Activated CD4-positive, alpha-beta T cell treated with anti-CD3 and anti-CD28 coated beads, Interleukin-2, amount 50 U/mL, for 1 hour (primary cell): ENCODE data around the gene TNIK.

Source experiments
- DNase-seq: peaks from one replicate; pipeline ENCODE4 v3.0.0-alpha.2; 2020

The TNIK gene

DNA sequence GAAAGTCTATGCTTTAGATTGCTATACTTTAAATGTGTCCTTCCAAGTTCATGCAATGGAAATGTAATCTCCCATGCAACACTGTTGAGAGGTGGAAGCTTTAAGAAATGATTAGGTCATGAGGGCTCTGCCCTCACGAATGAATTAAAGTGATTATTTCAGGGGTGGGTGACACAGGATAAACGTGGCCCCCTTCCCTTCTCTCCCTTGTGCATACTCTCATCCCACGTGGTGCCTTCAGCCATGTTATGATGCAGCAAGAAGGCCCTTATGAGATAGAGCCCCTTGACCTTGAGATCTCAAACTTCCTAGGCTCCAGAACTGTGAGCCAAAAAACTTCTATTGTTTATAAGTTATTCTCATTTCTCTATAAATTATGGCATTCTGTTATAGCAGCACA, 183.3 kb downstream of the TNIK start:
- no peak for DNase-seq

DNA sequence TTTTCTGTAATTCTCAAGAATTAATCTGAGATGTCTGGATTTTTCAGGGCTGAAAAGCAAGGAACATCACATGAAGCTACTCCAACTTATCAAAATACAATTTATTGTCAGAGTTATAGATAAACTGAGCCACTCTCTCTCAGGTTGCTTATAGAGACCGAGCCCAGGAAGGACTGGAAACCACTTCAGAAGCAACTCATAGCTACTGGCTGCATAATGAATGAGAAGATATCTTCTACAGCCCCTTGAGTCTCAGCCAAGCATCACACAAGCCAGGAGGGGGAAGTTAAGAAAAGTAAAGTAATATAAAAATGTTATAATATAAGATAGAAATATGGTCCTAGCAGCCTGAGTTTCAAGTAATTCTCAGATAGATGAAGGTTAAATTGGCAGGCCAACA, 186.0 kb downstream of the TNIK start:
- DNase-seq = no peak

DNA sequence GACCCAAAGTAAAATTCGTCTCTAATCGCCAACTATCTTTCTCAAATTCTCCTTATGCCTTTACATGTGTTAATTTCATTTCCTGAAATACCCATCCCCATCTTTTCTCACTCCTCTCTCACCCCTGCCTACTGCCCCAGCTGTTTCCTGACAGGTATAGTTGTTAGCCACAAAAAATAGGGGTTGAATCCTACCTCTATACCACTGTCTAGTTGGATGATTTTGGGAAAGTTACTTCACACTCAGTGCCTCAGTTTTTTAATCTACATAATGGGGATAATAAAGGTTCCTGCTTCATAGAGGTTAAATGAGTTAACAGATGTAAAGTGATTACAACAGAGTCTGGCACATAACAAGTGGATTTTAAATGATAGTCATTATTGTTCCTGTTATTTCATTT, 189.7 kb downstream of the TNIK start:
- DNase-seq = no peak

DNA sequence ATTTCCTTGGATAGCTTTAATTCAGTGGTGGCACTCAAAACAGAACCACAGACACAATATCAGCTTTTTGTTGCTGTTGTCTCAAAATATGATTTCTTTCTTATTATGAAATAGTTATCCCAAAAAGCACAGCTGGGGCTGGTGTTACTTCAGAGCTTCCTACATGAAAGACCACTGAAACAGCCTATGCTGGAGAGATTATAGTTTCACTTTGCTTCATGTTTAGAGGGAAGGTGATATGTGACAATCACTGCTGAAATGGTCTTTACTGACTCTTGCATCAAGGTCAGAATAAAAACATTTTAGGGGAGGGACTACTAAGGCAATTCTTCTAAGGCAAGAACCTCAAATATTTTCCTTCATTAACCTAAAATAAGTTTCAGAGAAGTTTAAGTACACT, 190.7 kb downstream of the TNIK start:
- no peak for DNase-seq

DNA sequence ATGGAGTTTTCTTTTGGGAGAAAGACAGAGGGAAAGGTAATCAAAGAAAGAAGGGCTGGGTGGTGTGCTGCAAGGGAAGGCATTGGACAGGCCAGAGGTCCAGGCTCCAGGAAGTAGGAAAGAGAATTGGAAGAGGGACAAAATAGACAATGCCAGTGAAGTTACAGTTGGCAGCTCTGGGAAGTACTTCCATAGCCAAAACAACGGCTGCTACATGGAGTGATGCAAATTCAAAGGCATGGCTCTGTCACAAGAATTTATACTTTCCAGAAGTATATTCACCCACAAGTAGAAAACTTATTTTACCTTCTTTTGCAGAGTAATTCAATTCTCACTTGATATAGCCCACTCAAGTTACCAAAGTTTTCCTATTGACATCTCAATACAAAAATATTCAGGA, 191.5 kb downstream of the TNIK start:
- no peak for DNase-seq

DNA sequence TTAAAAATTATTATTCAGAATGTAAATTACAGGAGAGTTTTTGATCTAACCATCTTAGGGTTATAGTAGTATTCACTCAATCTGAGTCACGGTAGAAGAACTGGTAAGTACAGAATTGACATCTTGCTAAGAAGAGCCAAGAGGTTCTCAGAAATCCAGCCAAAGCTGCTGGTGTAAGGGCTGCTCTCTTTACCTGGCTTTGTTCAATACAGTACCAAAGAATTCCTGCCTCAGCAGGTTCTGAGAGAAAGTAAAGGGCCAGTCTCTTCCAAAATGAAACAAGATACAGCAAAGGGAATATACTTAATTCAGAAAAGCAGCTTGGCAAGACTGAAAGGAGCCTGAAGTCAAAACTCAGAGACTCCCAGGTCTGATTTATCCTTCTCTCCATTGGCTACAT, 193.1 kb downstream of the TNIK start:
- no peak for DNase-seq

DNA sequence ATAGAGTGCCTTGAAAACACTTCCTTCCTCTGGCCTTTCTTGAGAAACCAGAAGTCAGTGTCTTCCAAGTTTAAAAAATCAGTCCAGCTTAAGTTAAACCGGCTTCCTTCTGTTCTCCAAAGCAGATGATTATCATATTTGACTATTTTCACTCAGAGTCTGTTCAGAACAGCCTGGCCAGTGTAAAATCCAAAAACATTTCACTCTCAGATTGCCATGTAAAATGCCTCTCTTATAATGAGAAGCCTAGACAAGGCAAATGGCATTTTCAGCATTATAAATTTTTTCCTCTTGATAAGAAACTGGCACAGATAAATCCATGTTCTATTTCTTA, 193.5 kb downstream of the TNIK start:
- no peak for DNase-seq

DNA sequence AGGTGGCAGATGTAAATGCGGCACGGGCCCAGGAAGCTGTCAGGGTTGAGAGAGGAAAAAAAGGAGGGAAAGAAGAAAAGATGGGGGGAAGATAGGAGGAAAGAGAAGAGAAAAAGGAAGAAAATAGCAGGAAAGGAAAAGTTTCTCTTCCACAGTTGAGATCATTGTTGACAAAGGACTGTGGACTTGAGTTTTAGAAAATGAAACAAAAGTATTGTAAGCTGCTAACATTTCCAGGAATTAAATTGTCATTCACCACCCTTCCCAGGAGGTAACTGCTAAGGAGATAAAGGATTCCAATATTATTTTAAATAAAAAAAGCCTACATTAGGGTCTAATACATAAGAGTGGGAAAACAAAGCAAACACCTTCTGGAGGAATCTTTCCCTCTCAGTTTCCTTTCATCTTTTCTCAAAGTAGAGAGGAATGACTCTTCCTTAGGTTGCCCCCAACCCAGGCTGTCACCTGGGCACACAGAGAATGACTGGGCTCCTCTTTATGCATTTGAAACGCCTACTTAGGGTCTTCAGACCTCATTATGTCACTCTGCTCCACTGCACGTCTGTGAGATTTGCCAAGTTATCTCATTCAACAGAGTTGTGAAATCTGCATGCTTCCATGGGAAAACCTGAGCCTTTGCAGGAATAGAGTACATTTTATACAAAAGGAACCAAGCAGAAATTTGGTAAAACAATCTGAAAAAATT, 194.0 kb downstream of the TNIK start:
- no peak for DNase-seq

DNA sequence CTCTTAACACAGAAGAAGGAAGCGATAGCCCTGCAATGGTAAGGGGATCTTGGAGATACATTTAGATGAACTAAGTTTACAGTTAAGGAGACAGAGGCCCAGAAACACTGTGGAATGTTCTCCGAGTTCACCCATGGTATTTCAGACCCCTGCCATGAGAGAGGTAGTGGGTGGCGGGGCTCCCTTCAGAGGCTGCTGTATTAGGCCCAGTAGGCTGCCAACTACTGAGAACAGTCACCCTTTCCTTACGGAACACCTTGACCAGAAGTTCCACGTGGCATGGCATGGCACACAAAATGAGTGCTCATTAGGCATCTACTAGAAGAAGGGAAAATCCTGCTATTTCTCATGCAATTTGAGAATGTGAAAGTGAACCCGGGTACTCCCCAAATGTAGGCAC, 195.4 kb downstream of the TNIK start:
- DNase-seq = no peak

DNA sequence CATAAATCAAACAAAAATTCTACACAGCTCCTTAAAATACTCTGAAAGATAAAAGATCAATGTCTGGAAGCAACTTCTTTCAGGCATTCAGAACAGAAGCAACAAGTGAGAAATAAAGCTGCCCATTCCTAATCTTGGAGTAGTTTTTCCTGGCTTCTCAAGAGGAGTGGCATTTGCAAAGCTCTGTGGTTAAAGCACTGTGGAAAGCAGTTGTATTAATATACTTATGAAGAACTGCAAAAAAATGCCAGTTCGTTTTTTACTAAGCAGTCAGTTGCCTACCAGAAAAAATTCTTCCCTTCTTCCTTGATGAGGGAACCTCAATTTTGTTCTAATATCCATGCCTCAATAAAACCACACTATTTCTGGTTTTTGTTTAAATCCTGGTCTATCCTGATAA, 197.8 kb downstream of the TNIK start:
- no peak for DNase-seq

DNA sequence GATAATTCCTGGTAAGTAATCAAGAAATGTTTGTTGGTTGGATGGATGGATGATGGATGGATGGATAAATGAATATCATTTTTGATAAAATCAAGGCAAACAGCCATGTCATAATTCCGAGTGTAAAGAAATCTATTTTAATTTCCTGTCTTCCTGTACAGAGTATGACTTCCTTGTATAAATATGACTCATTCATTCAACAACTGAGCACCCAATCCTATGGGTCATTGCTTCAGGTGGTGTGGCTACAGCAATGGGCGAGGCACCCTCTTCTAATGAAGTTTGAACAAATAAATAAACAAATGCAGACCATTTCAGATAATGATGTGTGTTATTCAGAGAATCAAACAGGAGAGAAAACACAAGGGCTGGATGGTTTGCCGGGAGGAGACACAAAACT, 198.7 kb downstream of the TNIK start:
- DNase-seq = no peak

DNA sequence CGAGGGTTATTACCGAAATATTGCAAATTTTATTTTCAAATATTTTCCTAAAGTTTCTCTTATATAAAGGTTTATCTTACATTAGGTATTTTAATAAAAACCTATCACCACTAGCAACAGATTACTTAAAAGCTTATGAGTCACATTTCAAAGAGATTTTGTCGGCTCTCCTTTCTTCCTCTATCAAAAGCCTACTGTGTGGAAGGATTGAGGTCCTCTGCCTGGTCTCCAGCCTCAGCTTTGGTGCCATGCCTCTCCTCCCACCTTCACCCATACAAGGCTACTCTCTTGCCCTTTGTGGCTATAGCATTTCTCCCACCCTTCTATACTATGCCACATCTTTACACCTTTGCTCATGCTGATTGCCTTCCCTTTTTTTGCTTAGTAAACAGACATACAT, 199.3 kb downstream of the TNIK start:
- no peak for DNase-seq

DNA sequence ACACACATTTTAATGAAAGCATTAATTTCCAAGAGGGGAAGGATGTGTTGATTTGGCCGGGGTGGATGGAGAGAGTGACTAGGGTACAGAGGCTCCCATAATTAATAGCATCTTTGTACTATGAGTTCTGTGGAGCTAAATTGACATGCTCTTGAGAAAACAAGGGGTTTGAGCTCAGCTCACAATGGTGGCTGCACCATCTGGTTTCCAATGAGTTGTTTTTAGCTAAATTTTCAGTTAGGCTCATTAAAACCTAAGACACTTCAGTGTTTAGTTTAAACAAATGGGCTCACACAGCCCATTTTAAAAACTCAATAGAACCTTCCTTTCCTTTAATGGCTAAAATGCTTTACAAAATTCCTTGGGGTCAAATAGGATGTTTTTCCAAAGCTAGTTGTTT, 199.7 kb downstream of the TNIK start:
- no peak for DNase-seq

DNA sequence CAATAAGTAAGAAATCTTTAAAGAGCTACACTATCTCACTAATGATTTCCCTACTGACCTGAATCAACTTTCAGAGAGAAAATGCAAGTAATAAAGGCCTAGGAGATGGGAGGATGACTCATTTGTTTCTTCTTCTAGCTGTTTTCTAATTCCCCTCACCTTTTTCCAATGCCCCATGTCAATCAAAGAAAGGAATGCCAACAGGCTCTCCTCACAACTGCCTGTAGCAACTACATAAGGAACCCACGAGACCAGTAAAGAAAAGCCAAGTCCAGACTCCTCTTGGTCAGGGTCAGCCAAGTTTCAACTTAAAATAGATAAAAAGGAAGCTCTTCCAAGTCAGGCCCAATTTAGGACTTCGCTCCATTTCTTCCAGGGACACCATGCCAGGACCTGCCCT, 201.9 kb downstream of the TNIK start:
- no peak for DNase-seq

DNA sequence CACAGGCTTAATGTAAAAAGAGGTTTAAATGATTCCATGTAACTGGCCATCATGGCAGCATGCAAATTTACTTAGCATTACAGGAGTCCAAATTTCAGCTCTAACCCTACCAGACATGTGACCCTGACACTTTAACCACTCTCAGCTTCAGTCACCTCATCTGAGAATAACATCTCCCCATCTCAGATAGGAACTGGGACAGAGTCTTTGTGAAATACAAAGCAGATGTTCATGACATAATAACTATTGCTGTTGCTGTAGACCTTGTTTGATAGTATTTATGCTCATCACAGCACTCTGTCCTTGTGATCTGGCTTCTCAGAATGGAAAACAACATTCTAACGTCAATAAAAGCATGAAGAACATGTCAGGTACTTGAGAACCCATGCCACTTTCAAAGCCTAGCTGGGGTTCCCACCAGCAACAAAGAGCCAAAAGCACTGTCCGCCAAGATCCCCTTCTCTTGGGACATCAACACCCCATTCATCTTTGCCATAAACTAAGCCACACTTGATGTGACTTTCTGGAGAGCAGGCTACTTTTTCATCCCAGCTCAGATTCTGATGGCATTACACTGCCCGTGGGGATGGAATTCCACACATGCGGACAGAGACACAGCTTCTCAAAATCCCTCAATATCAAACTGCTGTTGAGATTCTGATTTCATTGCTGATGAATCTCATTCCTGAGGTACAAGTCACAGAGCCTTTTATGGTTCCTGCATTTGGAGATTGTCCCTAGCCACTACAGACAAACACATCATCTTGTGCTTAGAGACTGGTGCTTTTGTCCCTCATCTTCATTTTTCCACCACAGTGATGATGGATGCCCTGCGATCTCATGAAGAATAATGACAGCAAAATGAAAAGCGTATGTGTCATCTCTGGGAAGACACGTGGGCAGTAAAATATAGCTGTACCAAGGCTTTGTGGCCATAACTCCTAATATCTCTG, 202.7 kb downstream of the TNIK start:
- DNase-seq = no peak

DNA sequence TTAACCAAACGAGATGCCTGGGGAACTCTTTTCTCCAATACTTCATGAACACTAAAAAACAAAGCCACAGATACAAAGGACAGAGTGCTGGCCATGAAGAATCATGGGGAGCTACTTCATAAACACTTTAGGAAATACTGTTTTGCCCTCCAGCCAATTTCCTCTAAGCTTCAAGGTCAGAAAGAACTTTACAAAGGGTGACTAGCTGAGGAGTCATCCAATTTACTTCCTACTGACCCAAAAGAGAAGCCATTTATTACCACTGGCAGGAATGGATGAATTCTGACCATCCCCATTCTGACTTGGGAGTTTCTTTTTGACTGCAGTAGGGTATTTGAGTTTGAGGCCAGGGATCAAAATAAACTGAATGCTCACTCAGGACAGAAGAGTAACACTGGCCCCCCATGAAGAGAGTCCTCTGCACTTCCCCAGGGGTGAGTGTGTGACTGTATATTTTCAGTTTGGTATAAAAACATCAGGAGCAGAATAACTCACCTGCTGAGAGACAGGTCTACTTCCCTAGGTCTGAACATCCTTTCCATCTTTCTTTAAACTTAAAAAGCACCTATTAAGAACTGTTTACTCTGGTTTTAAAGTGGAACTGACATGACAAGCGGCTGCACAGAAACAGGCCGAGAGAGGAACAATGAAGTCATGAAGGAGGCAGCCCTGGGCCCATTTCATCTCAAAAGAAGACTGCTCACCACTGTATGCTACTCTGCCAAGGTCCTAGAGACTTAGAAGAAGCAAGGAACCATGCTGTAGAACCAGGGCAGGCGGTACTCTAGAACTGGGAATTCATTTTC, 203.6 kb downstream of the TNIK start:
- no peak for DNase-seq

DNA sequence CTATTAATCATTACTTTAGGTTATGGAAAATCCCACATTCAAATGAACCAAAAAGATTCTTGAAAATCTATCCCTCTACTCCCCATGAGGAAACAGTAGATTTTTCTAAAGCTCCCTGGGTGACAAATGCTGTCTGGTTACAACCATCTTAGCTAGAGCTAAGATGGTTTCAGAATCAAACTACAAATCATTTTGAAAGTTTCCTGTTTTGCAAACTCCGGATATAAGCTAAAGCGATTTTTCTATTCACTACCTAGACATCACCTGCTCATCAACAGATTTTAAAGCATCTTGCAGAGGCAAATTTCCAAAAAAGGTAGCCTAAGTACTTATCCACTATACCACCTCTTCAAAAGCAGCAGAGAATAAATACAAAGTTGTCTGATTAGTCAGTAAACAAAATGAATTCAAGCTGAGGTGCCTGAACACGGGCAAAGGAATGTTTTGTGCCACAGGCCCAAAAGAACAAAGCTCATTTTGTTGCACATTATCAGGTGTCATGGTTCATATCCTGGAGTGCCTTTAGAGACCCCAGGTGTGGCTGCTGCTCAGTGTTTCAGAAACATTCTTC, 204.9 kb downstream of the TNIK start:
- DNase-seq = no peak

DNA sequence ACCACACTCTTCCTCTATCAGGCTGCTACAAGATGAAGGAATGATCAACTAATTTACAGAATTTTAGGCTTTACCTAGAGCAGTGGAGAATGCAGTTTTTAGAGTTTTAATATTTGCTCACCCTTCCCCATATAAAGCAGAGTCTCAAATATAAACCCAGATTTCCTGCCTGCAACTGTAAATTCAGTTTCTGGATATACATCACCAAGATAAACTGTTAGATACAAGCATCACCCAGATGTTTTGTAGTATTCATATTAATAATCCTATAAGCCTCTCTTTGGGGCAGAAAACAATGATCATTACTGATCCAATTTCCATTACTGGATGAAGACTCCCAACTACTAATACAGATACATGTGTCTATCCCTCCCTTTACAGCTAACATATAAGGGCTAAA, 205.9 kb downstream of the TNIK start:
- no peak for DNase-seq

DNA sequence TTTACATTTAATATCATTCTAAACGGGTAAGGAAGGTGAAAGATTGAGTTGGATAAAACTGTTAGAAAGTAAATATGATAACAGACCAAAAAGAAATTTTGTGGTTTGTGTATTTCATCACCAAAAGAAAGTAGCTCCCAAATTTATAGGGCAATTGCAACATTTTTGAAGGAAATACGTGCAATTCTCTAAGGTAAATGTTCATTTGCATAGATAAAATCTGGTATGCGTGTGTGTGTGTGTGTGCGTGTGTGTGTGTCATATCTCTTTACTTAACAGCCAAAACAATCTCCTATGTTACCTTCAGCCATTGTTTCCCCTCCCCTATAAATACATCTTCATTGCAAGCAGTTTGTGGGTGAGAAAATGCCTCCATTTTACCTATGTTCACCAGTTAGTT, 208.4 kb downstream of the TNIK start:
- DNase-seq = peak; percentile 40

DNA sequence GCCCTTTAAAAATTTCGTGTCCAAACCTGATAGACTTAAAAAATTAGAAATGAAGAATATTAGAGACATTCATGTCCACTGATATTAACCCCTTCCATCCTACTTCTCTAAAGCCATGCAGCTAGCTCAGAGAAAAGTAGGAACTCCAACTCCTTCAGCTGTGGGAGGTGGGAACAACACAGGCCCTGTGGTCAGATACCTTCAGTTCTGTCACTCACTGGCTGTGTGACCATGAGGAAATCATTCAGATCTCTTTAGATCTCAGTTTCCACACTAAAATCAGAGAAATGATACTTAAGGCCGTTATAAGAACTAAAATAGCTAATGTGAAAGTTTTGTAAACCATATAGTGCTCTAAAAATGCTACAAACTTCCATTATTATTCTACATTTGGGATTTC, 209.8 kb downstream of the TNIK start:
- no peak for DNase-seq

DNA sequence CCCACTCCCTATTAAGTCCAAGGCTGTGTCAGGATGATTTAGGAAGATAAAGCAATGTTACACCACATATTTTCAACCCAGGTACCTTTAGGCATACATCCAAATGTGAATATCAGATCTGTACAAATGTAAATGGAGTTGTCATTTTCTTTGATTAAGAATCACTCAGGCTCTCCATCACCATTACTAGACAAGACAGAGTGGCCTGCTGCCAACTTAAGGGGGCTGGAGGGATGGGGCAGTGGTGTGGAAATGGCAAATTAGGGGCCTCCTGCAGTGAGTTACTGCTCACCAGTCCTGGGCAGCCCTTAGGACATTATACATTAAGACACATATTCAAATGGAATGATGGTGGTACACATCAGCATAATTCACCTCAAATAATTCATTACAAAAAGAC, 211.0 kb downstream of the TNIK start:
- no peak for DNase-seq

DNA sequence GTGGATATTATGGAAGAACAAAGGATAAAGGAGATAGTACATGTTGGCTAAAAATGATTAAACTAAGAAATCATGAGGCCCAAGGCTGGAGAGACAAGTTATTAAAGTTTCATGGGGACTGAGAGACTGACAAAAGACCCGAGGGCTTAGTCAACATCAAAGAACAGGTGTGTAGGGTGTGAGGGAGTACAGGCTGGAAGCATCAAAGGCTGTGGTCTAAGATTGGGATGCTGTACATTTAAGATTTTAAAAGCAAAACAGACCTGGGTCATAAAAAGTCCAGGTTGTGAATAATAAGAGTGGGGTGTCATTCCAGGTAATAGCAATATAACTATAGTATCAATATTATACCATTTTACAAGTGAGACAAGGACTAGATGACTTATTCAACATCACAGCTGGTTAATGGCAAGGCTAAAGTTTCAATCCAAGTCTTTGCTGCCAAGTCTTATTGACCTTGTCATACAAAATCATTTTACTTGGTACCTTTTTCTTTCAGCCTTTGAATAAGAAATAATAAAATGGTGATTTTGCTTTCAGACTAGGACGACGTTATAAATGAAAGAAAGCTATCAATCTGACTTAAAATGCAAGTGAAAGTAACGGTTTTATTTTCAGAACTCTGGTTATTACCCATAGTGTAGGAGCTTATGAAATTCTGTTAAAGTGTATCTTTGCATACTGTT, 211.6 kb downstream of the TNIK start:
- DNase-seq = no peak
